CD4-positive, alpha-beta memory T cell (primary cell): ENCODE data around the gene MYORG. TPM values are rescaled to one million over a fixed set of nuclear protein-coding genes. Genes with fewer than 3 reads are reported as not detected.
A peak's percentile ranks its signal among the peaks of the same experiment; 100 is the strongest.

ENCODE experiments used
- CTCF ChIA-PET: fragments of 350-600 bp; sonication (Branson Sonifier 250); formaldehyde crosslinking; loops from one replicate; lab custom pipeline; 2021; ENCODE audit warnings: inconsistent platforms; ENCODE audit not compliant: partially characterized antibody; lab: Charles Lee
- POLR2A ChIA-PET: fragments of 350-600 bp; sonication (Branson Sonifier 250); formaldehyde crosslinking; loops from one replicate; lab custom pipeline; 2021; ENCODE audit not compliant: partially characterized antibody; lab: Charles Lee
- DNase-seq, 5 donors: peaks; one replicate each; pipeline versions ENCODE4 v3.0.0 to v3.0.0-alpha.2; 2020 to 2022; ENCODE audit warnings: mixed read lengths in 1 of 5
- H3K27ac ChIP-seq: one replicate; pipeline ENCODE4 v1.7.0; 2013; ENCODE audit warnings: low read depth, low read length
- H3K27me3 ChIP-seq: 2 replicates; pipeline ENCODE4 v1.7.0; 2013; ENCODE audit warnings: mild to moderate bottlenecking, low read length, moderate library complexity; ENCODE audit not compliant: insufficient read depth
- H3K36me3 ChIP-seq: 2 replicates; pipeline ENCODE4 v1.7.0; 2013; ENCODE audit warnings: mild to moderate bottlenecking, low read length, moderate library complexity; ENCODE audit not compliant: insufficient read depth
- H3K4me1 ChIP-seq: 2 replicates; pipeline ENCODE4 v1.7.0; 2013; ENCODE audit warnings: mild to moderate bottlenecking, low read length, moderate library complexity; ENCODE audit not compliant: insufficient read depth
- H3K4me3 ChIP-seq, 2 donors: one replicate each; pipeline ENCODE4 v1.7.0; 2013; ENCODE audit warnings: low read length in 2 of 2, mild to moderate bottlenecking in 1 of 2
- H3K9me3 ChIP-seq, 2 donors: one replicate each; pipeline ENCODE4 v1.7.0; 2013; ENCODE audit warnings: low read length in 2 of 2, control low read depth in 1 of 2; ENCODE audit not compliant: control insufficient read depth in 1 of 2
- H3K27ac Mint-ChIP-seq, 7 donors: one replicate each; pipeline ENCODE4 v1.8.0; 2020 to 2021; ENCODE audit warnings: mixed read lengths in 7 of 7, mild to moderate bottlenecking in 6 of 7, inconsistent platforms in 3 of 7, moderate library complexity in 3 of 7
- H3K27me3 Mint-ChIP-seq, 2 donors: one replicate each; pipeline ENCODE4 v1.8.0; 2020 to 2021; ENCODE audit warnings: mixed read lengths in 2 of 2
- H3K36me3 Mint-ChIP-seq, 2 donors: one replicate each; pipeline ENCODE4 v1.8.0; 2020 to 2021; ENCODE audit warnings: mixed read lengths in 2 of 2, inconsistent platforms in 1 of 2, mild to moderate bottlenecking in 1 of 2
- H3K4me1 Mint-ChIP-seq, 4 donors: one replicate each; pipeline ENCODE4 v1.8.0; 2020 to 2021; ENCODE audit warnings: mixed read lengths in 4 of 4, mild to moderate bottlenecking in 1 of 4
- H3K4me3 Mint-ChIP-seq, 8 donors: one replicate each; pipeline ENCODE4 v1.8.0; 2020 to 2021; ENCODE audit warnings: mixed read lengths in 8 of 8, mild to moderate bottlenecking in 7 of 8, moderate library complexity in 6 of 8, inconsistent platforms in 3 of 8
- H3K9me3 Mint-ChIP-seq, 8 donors: one replicate each; pipeline ENCODE4 v1.8.0; 2020 to 2021; ENCODE audit warnings: mixed read lengths in 8 of 8, mild to moderate bottlenecking in 5 of 8, inconsistent platforms in 3 of 8, moderate library complexity in 1 of 8
- intact Hi-C: fragments of 100-400 bp; cut with micrococcal nuclease; formaldehyde crosslinking; loops from one replicate; pipeline ENCODE4 v1.15.1; 2023
- polyA plus RNA-seq, 2 donors: library from polyadenylated mRNA; unstranded; fragments of 300-500 nt; fragmentation: Illumina TruSeq; gene quantifications; one replicate each; pipeline ENCODE4 v1.2.3, GENCODE V29; 2021
- total RNA-seq, 2 experiments: library from RNA; stranded (reverse); gene quantifications; one replicate each; pipeline ENCODE4 v1.2.3, GENCODE V29; 2021

The MYORG gene
- total and polyA plus RNA-seq, 4 experiments from 2014 or later = 0.09 to 1.4 (median 0.94) TPM

- Histone ChIP-seq H3K4me3 (no peak overlapping the region), H3K36me3 (no peaks in the 10 kb centered on the region), H3K9me3 (no peaks in the 10 kb centered on the region), H3K27me3 (no peaks in the 10 kb centered on the region), H3K4me1 (peaks cover 17% of the 10 kb centered on the region), H3K27ac (no peak overlapping the region)
- intact Hi-C loops = no loop called here
- peaks cover 0 to 2% (median 0%) of the 10 kb centered on the region in 8 donors for H3K9me3 Mint-ChIP-seq
- peaks cover 13 to 23% (median 19%) of the 10 kb centered on the region in 4 donors for H3K4me1 Mint-ChIP-seq
- no peaks in the 10 kb centered on the region for H3K27me3 Mint-ChIP-seq
- H3K27ac Mint-ChIP-seq = peak overlapping the region in 1 of 7 donors; percentile 62
- POLR2A ChIA-PET = no interaction called here
- H3K36me3 Mint-ChIP-seq = no peaks in the 10 kb centered on the region
- no peak for DNase-seq
- H3K4me3 Mint-ChIP-seq = no peak overlapping the region
- CTCF ChIA-PET = interaction anchor here (1.3 kb wide), 1 partner anchor 19 kb away, joined by 3 read pairs; no protein-coding TSS in a partner anchor
Measured at GRCh38 chr9:34384368-34385165, 7.9 kb upstream of the MYORG start.

GRCh38 chr9:34383904-34384303 lies 7.2 kb upstream of the MYORG start:
- peaks cover 18 to 29% (median 24%) of the 10 kb centered on the region in 4 donors for H3K4me1 Mint-ChIP-seq
- no peak for DNase-seq
- Histone ChIP-seq H3K27me3 (no peaks in the 10 kb centered on the region), H3K36me3 (no peaks in the 10 kb centered on the region), H3K4me1 (peaks cover 23% of the 10 kb centered on the region), H3K27ac (no peak overlapping the region), H3K4me3 (no peak overlapping the region), H3K9me3 (no peaks in the 10 kb centered on the region)
- H3K27ac Mint-ChIP-seq = no peak overlapping the region
- ChIA-PET CTCF (interaction anchor here (1.3 kb wide), 1 partner anchor 20 kb away, joined by 3 read pairs; no protein-coding TSS in a partner anchor), POLR2A (no interaction called here)
- no peaks in the 10 kb centered on the region for H3K27me3 Mint-ChIP-seq
- peaks cover 0 to under 1% (median 0%) of the 10 kb centered on the region in 8 donors for H3K9me3 Mint-ChIP-seq
- H3K4me3 Mint-ChIP-seq = no peak overlapping the region
- intact Hi-C loops = no loop called here
- no peaks in the 10 kb centered on the region for H3K36me3 Mint-ChIP-seq

GRCh38 chr9:34382879-34383278 lies 6.2 kb upstream of the MYORG start:
- CTCF ChIA-PET = interaction anchor here (0.8 to 1.5 kb wide), 2 partner anchors 21 to 51 kb away, joined by 3 to 7 read pairs; no protein-coding TSS in a partner anchor

GRCh38 chr9:34382054-34382453 lies 5.4 kb upstream of the MYORG start:
- no peaks in the 10 kb centered on the region for H3K27me3 Mint-ChIP-seq
- H3K4me3 Mint-ChIP-seq = peak overlapping the region in 5 of 8 donors; percentile 62 to 90 (median 84)
- ChIA-PET POLR2A (interaction anchor here (0.6 to 0.9 kb wide), 2 partner anchors 221 to 229 kb away, joined by 3 read pairs; no protein-coding TSS in a partner anchor), CTCF (interaction anchor here (0.8 to 1.5 kb wide), 2 partner anchors 22 to 50 kb away, joined by 3 to 7 read pairs; no protein-coding TSS in a partner anchor)
- Histone ChIP-seq H3K4me1 (peaks cover 27% of the 10 kb centered on the region), H3K36me3 (no peaks in the 10 kb centered on the region), H3K9me3 (no peaks in the 10 kb centered on the region), H3K4me3 (no peak overlapping the region), H3K27me3 (no peaks in the 10 kb centered on the region), H3K27ac (no peak overlapping the region)
- H3K36me3 Mint-ChIP-seq = no peaks in the 10 kb centered on the region
- intact Hi-C loops = no loop called here
- peaks cover 21 to 39% (median 31%) of the 10 kb centered on the region in 4 donors for H3K4me1 Mint-ChIP-seq
- H3K27ac Mint-ChIP-seq = no peak overlapping the region
- no peaks in the 10 kb centered on the region for H3K9me3 Mint-ChIP-seq
- DNase-seq = no peak

More at GRCh38 chr9:34382879-34383278, 6.2 kb upstream of the MYORG start:
- Histone ChIP-seq H3K9me3 (no peaks in the 10 kb centered on the region), H3K27ac (no peak overlapping the region), H3K4me3 (no peak overlapping the region), H3K36me3 (no peaks in the 10 kb centered on the region), H3K4me1 (peaks cover 23% of the 10 kb centered on the region), H3K27me3 (no peaks in the 10 kb centered on the region)
- intact Hi-C loops = no loop called here
- Mint-ChIP-seq H3K27ac (peak overlapping the region in 1 of 7 donors; percentile 68), H3K27me3 (no peaks in the 10 kb centered on the region), H3K4me3 (peak overlapping the region in 4 of 8 donors; percentile 14 to 66 (median 30)), H3K4me1 (peaks cover 20 to 35% (median 30%) of the 10 kb centered on the region in 4 donors), H3K36me3 (no peaks in the 10 kb centered on the region), H3K9me3 (no peaks in the 10 kb centered on the region)
- POLR2A ChIA-PET = no interaction called here
- DNase-seq = no peak

GRCh38 chr9:34381323-34381722 lies 4.6 kb upstream of the MYORG start:
- ChIA-PET CTCF (interaction anchor here (1.5 kb wide), 1 partner anchor 23 kb away, joined by 7 read pairs; no protein-coding TSS in a partner anchor), POLR2A (interaction anchor here (0.6 to 0.9 kb wide), 2 partner anchors 221 to 230 kb away, joined by 3 read pairs; no protein-coding TSS in a partner anchor)
- DNase-seq = peak; percentile 14 to 52 (median 20)

GRCh38 chr9:34380511-34381315 lies 4.0 kb upstream of the MYORG start:
- intact Hi-C loops = no loop called here
- POLR2A ChIA-PET = interaction anchor here (0.7 to 1.7 kb wide), 5 partner anchors 10 to 202 kb away, joined by 3 to 5 read pairs (median 3); partner anchors contain the start of genes DNAI1, FAM219A and UBAP1
- DNase-seq = peak; percentile 74 to 80 (median 75)
- H3K9me3 ChIP-seq = no peaks in the 10 kb centered on the region
- peaks cover 36% of the 10 kb centered on the region for H3K4me1 ChIP-seq
- H3K4me3 Mint-ChIP-seq = peak overlapping the region; percentile 77 to 94 (median 88)
- H3K36me3 Mint-ChIP-seq = no peaks in the 10 kb centered on the region
- H3K36me3 ChIP-seq = no peaks in the 10 kb centered on the region
- CTCF ChIA-PET = interaction anchor here (1.5 to 8.2 kb wide), 4 partner anchors 8 to 188 kb away, joined by 4 to 88 read pairs (median 30); no protein-coding TSS in a partner anchor
- no peaks in the 10 kb centered on the region for H3K27me3 Mint-ChIP-seq
- H3K4me1 Mint-ChIP-seq = peaks cover 28 to 48% (median 40%) of the 10 kb centered on the region in 4 donors
- peak overlapping the region; percentile 48 for H3K27ac ChIP-seq
- H3K27me3 ChIP-seq = no peaks in the 10 kb centered on the region
- no peaks in the 10 kb centered on the region for H3K9me3 Mint-ChIP-seq
- H3K4me3 ChIP-seq = peak overlapping the region; percentile 19 to 64
- peak overlapping the region; percentile 57 to 93 (median 76) for H3K27ac Mint-ChIP-seq

More at GRCh38 chr9:34381323-34381722, 4.6 kb upstream of the MYORG start:
- H3K4me3 Mint-ChIP-seq = peak overlapping the region; percentile 76 to 94 (median 86)
- H3K36me3 ChIP-seq = no peaks in the 10 kb centered on the region
- peaks cover 22 to 42% (median 34%) of the 10 kb centered on the region in 4 donors for H3K4me1 Mint-ChIP-seq
- H3K4me3 ChIP-seq = peak overlapping the region; percentile 19 to 64
- peak overlapping the region; percentile 48 for H3K27ac ChIP-seq
- H3K9me3 ChIP-seq = no peaks in the 10 kb centered on the region
- H3K4me1 ChIP-seq = peaks cover 30% of the 10 kb centered on the region
- no peaks in the 10 kb centered on the region for H3K27me3 ChIP-seq
- no peaks in the 10 kb centered on the region for H3K27me3 Mint-ChIP-seq
- H3K36me3 Mint-ChIP-seq = no peaks in the 10 kb centered on the region
- H3K27ac Mint-ChIP-seq = peak overlapping the region in 5 of 7 donors; percentile 19 to 84 (median 75)
- H3K9me3 Mint-ChIP-seq = no peaks in the 10 kb centered on the region
- intact Hi-C loops = no loop called here
